GM23338 (cell line): Measurements from ENCODE around the gene PRLHR.

Source experiments
- CTCF ChIP-seq, 2 experiments: fragments of 200-600 bp in 1 of 2; sonication (generic) in 1 of 2; conservative IDR thresholded peaks; 2 replicates each; pipeline versions ENCODE4 v1.5.1 to v1.6.1; 2016 to 2017; ENCODE audit warnings: antibody characterized with exemption in 2 of 2, low read depth in 2 of 2, mild to moderate bottlenecking in 2 of 2, moderate library complexity in 1 of 2
- EZH2 ChIP-seq: fragments of 200-600 bp; sonication (generic); IDR thresholded peaks from one replicate; pipeline ENCODE4 v1.8.0; 2017; ENCODE audit warnings: antibody characterized with exemption, mild to moderate bottlenecking, low read depth; ENCODE audit not compliant: unreplicated experiment
- EZH2phosphoT487 ChIP-seq: fragments of 200-600 bp; sonication (generic); IDR thresholded peaks from one replicate; pipeline ENCODE4 v1.8.1; 2018; ENCODE audit warnings: antibody characterized with exemption; ENCODE audit not compliant: unreplicated experiment
- JUNB ChIP-seq: IDR thresholded peaks from one replicate; pipeline ENCODE4 v1.6.1; 2016; ENCODE audit warnings: antibody characterized with exemption; ENCODE audit not compliant: unreplicated experiment
- POLR2AphosphoS5 ChIP-seq: IDR thresholded peaks from 2 replicates; pipeline ENCODE4 v1.6.1; 2016; ENCODE audit warnings: antibody characterized with exemption, low read depth
- TF ChIP-seq, protein P1 (sequence below): fragments of 250-450 bp; sonication (Bioruptor Pico); IDR thresholded peaks from 2 replicates; pipeline ENCODE4 v1.5.0; 2020; ENCODE audit warnings: mild to moderate bottlenecking, moderate library complexity
- TF ChIP-seq, protein P2 (sequence below): IDR thresholded peaks from one replicate; pipeline ENCODE4 v1.6.1; 2018; ENCODE audit warnings: antibody characterized with exemption; ENCODE audit not compliant: unreplicated experiment

GRCh38 chr10:118628397-118628796, 32.9 kb upstream of the PRLHR start:
- TF ChIP-seq POLR2AphosphoS5 (no peak), CTCF (conservative IDR thresholded peaks at IDR 0.05; ENCODE audit: low read depth in 2 of 2) (no peak), EZH2 (no peak), JUNB (no peak), EZH2phosphoT487 (no peak)
- TF ChIP-seq, protein P1, sequence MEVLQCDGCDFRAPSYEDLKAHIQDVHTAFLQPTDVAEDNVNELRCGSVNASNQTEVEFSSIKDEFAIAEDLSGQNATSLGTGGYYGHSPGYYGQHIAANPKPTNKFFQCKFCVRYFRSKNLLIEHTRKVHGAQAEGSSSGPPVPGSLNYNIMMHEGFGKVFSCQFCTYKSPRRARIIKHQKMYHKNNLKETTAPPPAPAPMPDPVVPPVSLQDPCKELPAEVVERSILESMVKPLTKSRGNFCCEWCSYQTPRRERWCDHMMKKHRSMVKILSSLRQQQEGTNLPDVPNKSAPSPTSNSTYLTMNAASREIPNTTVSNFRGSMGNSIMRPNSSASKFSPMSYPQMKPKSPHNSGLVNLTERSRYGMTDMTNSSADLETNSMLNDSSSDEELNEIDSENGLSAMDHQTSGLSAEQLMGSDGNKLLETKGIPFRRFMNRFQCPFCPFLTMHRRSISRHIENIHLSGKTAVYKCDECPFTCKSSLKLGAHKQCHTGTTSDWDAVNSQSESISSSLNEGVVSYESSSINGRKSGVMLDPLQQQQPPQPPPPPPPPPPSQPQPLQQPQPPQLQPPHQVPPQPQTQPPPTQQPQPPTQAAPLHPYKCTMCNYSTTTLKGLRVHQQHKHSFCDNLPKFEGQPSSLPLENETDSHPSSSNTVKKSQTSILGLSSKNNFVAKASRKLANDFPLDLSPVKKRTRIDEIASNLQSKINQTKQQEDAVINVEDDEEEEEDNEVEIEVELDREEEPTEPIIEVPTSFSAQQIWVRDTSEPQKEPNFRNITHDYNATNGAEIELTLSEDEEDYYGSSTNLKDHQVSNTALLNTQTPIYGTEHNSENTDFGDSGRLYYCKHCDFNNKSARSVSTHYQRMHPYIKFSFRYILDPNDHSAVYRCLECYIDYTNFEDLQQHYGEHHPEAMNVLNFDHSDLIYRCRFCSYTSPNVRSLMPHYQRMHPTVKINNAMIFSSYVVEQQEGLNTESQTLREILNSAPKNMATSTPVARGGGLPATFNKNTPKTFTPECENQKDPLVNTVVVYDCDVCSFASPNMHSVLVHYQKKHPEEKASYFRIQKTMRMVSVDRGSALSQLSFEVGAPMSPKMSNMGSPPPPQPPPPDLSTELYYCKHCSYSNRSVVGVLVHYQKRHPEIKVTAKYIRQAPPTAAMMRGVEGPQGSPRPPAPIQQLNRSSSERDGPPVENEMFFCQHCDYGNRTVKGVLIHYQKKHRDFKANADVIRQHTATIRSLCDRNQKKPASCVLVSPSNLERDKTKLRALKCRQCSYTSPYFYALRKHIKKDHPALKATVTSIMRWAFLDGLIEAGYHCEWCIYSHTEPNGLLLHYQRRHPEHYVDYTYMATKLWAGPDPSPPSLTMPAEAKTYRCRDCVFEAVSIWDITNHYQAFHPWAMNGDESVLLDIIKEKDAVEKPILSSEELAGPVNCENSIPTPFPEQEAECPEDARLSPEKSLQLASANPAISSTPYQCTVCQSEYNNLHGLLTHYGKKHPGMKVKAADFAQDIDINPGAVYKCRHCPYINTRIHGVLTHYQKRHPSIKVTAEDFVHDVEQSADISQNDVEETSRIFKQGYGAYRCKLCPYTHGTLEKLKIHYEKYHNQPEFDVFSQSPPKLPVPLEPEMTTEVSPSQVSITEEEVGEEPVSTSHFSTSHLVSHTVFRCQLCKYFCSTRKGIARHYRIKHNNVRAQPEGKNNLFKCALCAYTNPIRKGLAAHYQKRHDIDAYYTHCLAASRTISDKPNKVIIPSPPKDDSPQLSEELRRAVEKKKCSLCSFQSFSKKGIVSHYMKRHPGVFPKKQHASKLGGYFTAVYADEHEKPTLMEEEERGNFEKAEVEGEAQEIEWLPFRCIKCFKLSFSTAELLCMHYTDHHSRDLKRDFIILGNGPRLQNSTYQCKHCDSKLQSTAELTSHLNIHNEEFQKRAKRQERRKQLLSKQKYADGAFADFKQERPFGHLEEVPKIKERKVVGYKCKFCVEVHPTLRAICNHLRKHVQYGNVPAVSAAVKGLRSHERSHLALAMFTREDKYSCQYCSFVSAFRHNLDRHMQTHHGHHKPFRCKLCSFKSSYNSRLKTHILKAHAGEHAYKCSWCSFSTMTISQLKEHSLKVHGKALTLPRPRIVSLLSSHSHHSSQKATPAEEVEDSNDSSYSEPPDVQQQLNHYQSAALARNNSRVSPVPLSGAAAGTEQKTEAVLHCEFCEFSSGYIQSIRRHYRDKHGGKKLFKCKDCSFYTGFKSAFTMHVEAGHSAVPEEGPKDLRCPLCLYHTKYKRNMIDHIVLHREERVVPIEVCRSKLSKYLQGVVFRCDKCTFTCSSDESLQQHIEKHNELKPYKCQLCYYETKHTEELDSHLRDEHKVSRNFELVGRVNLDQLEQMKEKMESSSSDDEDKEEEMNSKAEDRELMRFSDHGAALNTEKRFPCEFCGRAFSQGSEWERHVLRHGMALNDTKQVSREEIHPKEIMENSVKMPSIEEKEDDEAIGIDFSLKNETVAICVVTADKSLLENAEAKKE (CRISPR knock-in tag), result no peak
- TF ChIP-seq, protein P2, sequence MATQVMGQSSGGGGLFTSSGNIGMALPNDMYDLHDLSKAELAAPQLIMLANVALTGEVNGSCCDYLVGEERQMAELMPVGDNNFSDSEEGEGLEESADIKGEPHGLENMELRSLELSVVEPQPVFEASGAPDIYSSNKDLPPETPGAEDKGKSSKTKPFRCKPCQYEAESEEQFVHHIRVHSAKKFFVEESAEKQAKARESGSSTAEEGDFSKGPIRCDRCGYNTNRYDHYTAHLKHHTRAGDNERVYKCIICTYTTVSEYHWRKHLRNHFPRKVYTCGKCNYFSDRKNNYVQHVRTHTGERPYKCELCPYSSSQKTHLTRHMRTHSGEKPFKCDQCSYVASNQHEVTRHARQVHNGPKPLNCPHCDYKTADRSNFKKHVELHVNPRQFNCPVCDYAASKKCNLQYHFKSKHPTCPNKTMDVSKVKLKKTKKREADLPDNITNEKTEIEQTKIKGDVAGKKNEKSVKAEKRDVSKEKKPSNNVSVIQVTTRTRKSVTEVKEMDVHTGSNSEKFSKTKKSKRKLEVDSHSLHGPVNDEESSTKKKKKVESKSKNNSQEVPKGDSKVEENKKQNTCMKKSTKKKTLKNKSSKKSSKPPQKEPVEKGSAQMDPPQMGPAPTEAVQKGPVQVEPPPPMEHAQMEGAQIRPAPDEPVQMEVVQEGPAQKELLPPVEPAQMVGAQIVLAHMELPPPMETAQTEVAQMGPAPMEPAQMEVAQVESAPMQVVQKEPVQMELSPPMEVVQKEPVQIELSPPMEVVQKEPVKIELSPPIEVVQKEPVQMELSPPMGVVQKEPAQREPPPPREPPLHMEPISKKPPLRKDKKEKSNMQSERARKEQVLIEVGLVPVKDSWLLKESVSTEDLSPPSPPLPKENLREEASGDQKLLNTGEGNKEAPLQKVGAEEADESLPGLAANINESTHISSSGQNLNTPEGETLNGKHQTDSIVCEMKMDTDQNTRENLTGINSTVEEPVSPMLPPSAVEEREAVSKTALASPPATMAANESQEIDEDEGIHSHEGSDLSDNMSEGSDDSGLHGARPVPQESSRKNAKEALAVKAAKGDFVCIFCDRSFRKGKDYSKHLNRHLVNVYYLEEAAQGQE, result no peak
